GM18517 (cell line): ENCODE data around the gene CCDC82.

Experiments used
- ATAC-seq: cut with Tn5 transposase; IDR thresholded peaks from one replicate; pipeline ENCODE4 v1.9.1; 2021; ENCODE audit warnings: mild to moderate bottlenecking, moderate library complexity; ENCODE audit not compliant: unreplicated experiment

Gene CCDC82

GRCh38 chr11:96329855-96330510 is 59.7 kb downstream of the CCDC82 start:
- no peak for ATAC-seq

GRCh38 chr11:96329419-96329818 is 60.3 kb downstream of the CCDC82 start:
- no peak for ATAC-seq

GRCh38 chr11:96328395-96329010 is 61.2 kb downstream of the CCDC82 start:
- no peak for ATAC-seq

- ATAC-seq: no peak
Measured at GRCh38 chr11:96326959-96327358, 62.8 kb downstream of the CCDC82 start.

GRCh38 chr11:96324912-96325311 is 64.8 kb downstream of the CCDC82 start:
- no peak for ATAC-seq

GRCh38 chr11:96323642-96323985 is 66.1 kb downstream of the CCDC82 start:
- no peak for ATAC-seq

- ATAC-seq: no peak
Measured at GRCh38 chr11:96322775-96323641, 66.7 kb downstream of the CCDC82 start.

GRCh38 chr11:96321091-96321490 is 68.6 kb downstream of the CCDC82 start:
- no peak for ATAC-seq

GRCh38 chr11:96319898-96320656 is 69.6 kb downstream of the CCDC82 start:
- no peak for ATAC-seq

GRCh38 chr11:96318850-96319249 is 70.9 kb downstream of the CCDC82 start:
- ATAC-seq: no peak

- ATAC-seq: no peak
Measured at GRCh38 chr11:96318399-96318798, 71.3 kb downstream of the CCDC82 start.

GRCh38 chr11:96317985-96318384 is 71.7 kb downstream of the CCDC82 start:
- ATAC-seq: no peak

GRCh38 chr11:96317571-96317970 is 72.1 kb downstream of the CCDC82 start:
- no peak for ATAC-seq

GRCh38 chr11:96316869-96317268 is 72.8 kb downstream of the CCDC82 start:
- no peak for ATAC-seq

- ATAC-seq: no peak
Measured at GRCh38 chr11:96315476-96315875, 74.2 kb downstream of the CCDC82 start.

GRCh38 chr11:96314326-96315020 is 75.2 kb downstream of the CCDC82 start:
- no peak for ATAC-seq

GRCh38 chr11:96313163-96313562 is 76.5 kb downstream of the CCDC82 start:
- no peak for ATAC-seq

- ATAC-seq: no peak
Measured at GRCh38 chr11:96311120-96311568, 78.6 kb downstream of the CCDC82 start.

- ATAC-seq: no peak
Measured at GRCh38 chr11:96310236-96310635, 79.5 kb downstream of the CCDC82 start.

- no peak for ATAC-seq
Measured at GRCh38 chr11:96309643-96310017, 80.1 kb downstream of the CCDC82 start.
